ENCODE results near the gene IL32.
"Not testable (repeated sequence)": the region's sequence is repeated elsewhere in the genome, so short reads cannot be mapped to it uniquely, and the experiment has no call there.

DNA sequence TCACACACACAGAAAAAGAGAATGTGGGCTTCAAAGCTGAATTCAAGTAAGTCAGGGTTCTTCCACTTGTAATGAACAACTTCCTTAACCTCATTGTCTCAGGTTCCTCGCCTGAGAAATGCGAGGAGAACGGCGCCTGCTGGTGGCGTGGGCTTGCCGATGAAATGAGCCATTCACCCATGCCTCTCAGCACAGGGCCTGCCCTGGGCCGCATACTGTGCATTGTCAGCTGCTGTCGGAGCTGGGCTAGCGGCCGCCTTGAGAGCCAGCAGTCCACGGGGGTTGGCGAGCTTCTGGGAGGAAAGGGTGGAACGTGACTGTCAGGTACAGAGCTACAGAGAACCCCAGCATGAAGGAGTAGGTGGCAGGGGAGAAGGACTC lies 12.1 kb upstream of the IL32 start:
- not testable (repeated sequence) for TF ChIP-seq POLR2A, CTCF, EP300, POLR2AphosphoS5 (IDR thresholded peaks at IDR 0.05)

Data from gastroesophageal sphincter (tissue), 3 donors.